HL-60/S4 treated with retinoic acid at 250 ng/mL for 4 days and 3 days (cell line): ENCODE measurements around the gene CLDN22.

Experiments used
- in situ Hi-C: fragments of 300-500 bp; cut with MboI; formaldehyde crosslinking; loops from 2 replicates; pipeline ENCODE4 v1.7.0; 2022; ENCODE audit warnings: low sequenced_read_pairs

Gene CLDN22

DNA sequence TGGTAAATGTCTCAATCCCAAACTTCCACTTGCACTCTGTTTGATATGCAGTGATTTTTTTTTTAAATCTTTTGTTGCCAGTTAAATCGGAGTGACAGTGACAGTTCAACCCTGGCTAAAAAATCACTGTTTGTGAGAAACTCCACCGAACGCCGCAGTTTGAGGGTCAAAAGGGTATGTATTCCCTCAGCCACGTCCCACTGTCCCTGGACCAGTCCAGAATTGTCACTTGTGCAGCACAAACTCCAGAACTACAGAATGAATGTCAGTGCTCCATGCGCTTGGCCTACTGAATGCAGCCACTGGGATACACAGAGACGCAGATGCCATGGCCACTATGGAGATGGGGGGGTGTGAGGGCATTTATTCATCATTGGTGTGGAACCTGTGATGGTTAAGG is 34.2 kb downstream of the CLDN22 start:
- in situ Hi-C loops = no loop called here

DNA sequence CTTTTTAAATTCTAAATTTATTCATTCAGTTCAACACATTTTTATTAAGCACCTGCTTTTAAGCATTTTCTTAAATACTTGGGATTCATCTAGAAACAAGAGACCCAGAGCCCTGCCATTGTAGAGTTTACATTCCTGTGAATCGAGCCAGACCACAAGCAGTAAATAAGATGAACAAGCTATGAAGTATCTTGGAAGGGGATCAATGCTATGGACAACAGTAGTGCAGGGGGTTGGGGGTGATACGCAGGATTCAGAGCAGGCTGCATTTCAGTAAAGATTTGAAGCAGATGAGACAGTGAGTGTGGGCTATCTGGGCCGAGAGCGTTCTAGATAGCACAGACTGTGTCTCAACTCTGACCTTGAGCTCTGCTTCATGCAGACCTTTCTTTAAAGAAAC is 35.1 kb downstream of the CLDN22 start:
- in situ Hi-C loops = no loop called here

DNA sequence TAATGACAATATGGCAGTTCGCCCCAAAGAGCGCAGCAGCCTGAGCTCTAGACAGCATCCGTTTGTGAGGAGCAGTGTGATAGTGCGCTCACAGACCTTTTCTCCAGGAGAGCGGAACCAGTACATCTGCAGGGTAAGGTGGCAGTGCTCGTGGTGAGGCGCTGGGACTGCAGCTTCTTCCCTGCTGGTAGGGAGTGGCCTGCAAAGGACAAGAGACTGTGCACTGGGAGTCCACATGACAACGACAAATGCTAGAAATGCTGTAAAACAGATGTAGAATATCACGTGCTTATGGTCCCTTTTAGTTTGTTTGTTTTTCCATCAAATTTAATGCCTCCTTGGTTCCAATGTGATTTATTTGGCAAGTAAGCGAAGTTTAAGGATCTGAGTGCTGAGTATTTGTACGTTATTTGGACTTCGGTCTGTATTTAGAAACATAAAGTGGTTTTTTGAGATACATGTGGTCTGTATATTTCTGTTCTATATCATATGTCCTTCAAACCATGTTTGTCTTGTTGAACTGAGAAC is 35.8 kb downstream of the CLDN22 start:
- in situ Hi-C loops = no loop called here

DNA sequence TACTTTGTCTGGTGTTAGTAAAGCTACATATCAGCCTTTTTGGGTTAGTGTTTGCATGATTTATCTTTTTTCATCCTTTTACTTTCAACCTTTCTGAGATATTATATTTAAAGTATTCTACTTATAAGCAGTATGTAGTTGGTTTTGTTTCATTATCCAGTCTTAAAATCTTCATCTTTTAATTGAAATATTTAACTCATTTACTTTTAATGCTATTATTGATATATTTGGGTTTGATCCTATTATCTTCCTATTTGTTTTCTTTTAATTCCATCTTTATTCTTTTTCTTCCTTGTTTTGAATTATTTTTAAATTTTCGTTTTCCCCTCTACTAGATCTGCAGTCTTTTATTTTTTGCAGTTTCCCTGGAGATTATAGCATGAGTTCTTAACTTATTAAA is 44.0 kb downstream of the CLDN22 start:
- in situ Hi-C loops = no loop called here

DNA sequence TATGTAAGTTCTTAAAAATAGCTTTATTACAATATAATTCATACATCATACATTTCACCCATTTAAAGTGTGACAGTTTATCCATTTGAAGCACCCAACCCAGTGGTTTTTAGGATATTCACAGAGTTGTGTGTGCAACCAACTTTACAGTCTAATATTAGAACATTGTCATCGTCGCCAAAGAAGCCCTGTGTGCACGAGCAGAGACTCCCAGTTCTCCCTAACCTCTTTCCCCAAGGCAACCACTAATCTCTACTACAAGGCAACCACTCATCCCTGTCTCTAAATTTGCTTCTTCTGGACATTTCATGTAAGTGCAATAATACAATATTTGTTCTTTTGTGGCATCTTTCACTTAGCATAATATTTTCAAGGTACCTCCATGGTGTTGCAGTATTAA is 47.7 kb downstream of the CLDN22 start:
- in situ Hi-C loops = loop anchor here (25.0 kb wide), 1 partner anchor 335 kb away; no protein-coding TSS in a partner anchor

DNA sequence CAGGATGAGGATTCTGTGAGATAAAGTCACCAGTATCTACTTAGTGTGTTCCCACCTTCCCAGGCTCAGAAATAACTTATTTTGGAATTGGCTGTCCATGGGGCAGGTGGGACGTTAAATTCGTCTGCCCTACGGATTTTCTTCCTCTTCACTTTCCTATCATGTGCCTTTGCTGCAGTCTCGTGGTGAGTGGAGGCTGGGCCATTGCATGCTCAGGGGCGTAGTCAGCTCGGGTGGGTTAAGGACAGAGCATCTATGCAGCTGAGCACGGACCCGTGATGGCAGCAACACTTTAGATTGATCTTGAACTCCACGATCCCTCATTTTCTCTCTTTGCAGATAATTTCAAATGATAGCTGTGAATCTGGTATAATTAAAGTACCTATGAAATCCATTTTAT is 51.5 kb downstream of the CLDN22 start:
- in situ Hi-C loops = loop anchor here (25.0 kb wide), 1 partner anchor 331 kb away; no protein-coding TSS in a partner anchor
